Heart right ventricle (tissue), 16 donors: Measurements from ENCODE around the gene PRSS22. TPM values are rescaled to one million over a fixed set of nuclear protein-coding genes. Genes with fewer than 3 reads are reported as not detected.

Experiments
- ATAC-seq, 8 donors: fragments of 200-7000 bp; cut with Tn5 transposase; one replicate each; pipeline ENCODE4 v1.9.1; 2020; ENCODE audit warnings: mild to moderate bottlenecking in 8 of 8, moderate library complexity in 8 of 8, moderate number of reproducible peaks in 1 of 8
- DNase-seq, 2 donors: peaks; one replicate each; pipeline ENCODE4 v3.0.0-alpha.2; 2020
- H3K27ac ChIP-seq, 10 donors: fragments of 200-600 bp; sonication (generic) in 2 of 10; one replicate each; pipeline versions ENCODE4 v1.5.0 to v1.8.0; 2020 to 2022; ENCODE audit warnings: mild to moderate bottlenecking in 3 of 10
- H3K27me3 ChIP-seq, 7 donors: fragments of 200-600 bp; one replicate each; pipeline ENCODE4 v1.8.0; 2021 to 2022; ENCODE audit warnings: mild to moderate bottlenecking in 2 of 7
- H3K36me3 ChIP-seq, 9 donors: fragments of 200-600 bp; sonication (generic) in 1 of 9; one replicate each; pipeline versions ENCODE4 v1.5.0 to v1.8.0; 2020 to 2022; ENCODE audit warnings: mild to moderate bottlenecking in 2 of 9
- H3K4me1 ChIP-seq, 9 donors: fragments of 200-600 bp; sonication (generic) in 1 of 9; one replicate each; pipeline versions ENCODE4 v1.5.0 to v1.8.0; 2020 to 2022; ENCODE audit warnings: mild to moderate bottlenecking in 4 of 9
- H3K4me3 ChIP-seq, 10 donors: fragments of 200-600 bp; sonication (generic) in 2 of 10; one replicate each; pipeline versions ENCODE4 v1.5.0 to v1.8.0; 2020 to 2022; ENCODE audit warnings: mild to moderate bottlenecking in 7 of 10, moderate library complexity in 2 of 10
- H3K9me3 ChIP-seq, 11 donors: fragments of 200-600 bp in 10 of 11; sonication (generic) in 2 of 11; one replicate each; pipeline versions ENCODE4 v1.5.0 to v1.8.0; 2013 to 2022; ENCODE audit warnings: mild to moderate bottlenecking in 2 of 11, control low read depth in 1 of 11, moderate library complexity in 1 of 11
- WGBS, 2 donors: extraction: QIAGEN DNeasy Blood & Tissue Kit; methylation state at CpG; one replicate each; pipeline ENCODE4 v1.1.7; 2013; ENCODE audit warnings: inconsistent platforms in 1 of 2; 5-methylcytosine and 5-hydroxymethylcytosine counted together
- intact Hi-C, 10 donors: fragments of 100-400 bp; cut with DNase I; formaldehyde crosslinking; loops; one replicate each; pipeline versions ENCODE4 v1.11.1 to v1.14.2; 2022
- polyA plus RNA-seq, 2 donors: library from polyadenylated mRNA; stranded (reverse); fragments of 200-250 nt; gene quantifications; one replicate each; pipeline ENCODE4 v1.2.3, GENCODE V29; 2013
- total RNA-seq, 10 donors: library from RNA; stranded (reverse); fragmentation: NEBNext Ultra II Directional in 3 of 10; extraction: Animal tissue kit (Norgen Biotek cat#: 25700) in 3 of 10; gene quantifications; one replicate each; pipeline versions ENCODE4 v1.2.1 to v1.2.4, GENCODE V29; 2021 to 2023
- TF ChIP-seq, protein P1 (sequence below), 9 donors: fragments of 200-600 bp; sonication (generic) in 2 of 9; IDR thresholded peaks; one replicate each; pipeline versions ENCODE4 v1.5.0 to v1.8.0; 2021 to 2022; ENCODE audit warnings: antibody characterized with exemption in 9 of 9, mild to moderate bottlenecking in 5 of 9, moderate library complexity in 1 of 9
- donor health status: Arrhythmogenic right ventricular cardiomyopathy.
- donor health status: ischemic (EF 13 %, LVEDD 7.1; RV severe dilation, severe dysfunction).
- donor health status: healthy with polysubstance abuse.
- donor health status: DM: no; HTN: yes; CAD: no.
- donor health status: DM: no; HTN: no; CAD: no.
- donor health status: ischemic (EF 25% LVEDD 6.9; RV normal size, moderate dysfunction).
- donor health status: ischemic (EF 25% LVEDD 5.7; RV mildly dilated, moderate dysfunction).
- donor health status: healthy.
- donor health status: DM: yes; HTN: yes; CAD: no.
- donor health status: Ischemic cardiomyopathy.
- donor health status: ischemic (EF 35%, LVEDD 5.7; RV mildly dilated, moderate dysfunction).
- donor health status: nonischemic (EF 11% LVEDD 7.7; RV severe dilation, severe dysfunction).
- donor health status: DM: yes; HTN: yes; CAD: no.
- donor health status: PGD.
- donor health status: ischemic (EF 29% LVEDD 5.4; RV normal size, mild dysfunction).
- donor health status: nonischemic (EF 23%, LVEDD 6.1; RV moderate dilation, normal function).

The PRSS22 gene
- total and polyA plus RNA-seq, 12 donors = 0.21 TPM; not detected in 11

DNA sequence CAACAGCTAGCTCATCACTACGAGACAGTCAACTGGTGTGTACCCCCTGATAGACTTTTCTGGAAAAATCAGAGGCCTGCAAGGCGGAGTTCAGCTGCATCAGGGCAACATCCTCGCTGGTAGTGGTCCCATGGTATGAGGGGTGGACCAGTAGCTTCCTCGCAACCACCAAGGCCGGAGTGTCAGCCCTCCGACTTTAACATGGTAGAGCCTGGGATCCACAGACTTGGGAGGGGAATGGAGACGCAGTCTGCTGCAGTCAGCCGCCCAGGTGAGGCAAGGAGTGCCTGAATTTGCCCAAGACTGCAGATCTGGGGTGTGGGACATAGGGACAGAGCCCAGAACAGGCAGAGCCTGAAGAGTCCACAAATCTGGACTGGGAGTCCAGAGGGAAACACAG lies 14.4 kb downstream of the PRSS22 start:
- no peak for DNase-seq

DNA sequence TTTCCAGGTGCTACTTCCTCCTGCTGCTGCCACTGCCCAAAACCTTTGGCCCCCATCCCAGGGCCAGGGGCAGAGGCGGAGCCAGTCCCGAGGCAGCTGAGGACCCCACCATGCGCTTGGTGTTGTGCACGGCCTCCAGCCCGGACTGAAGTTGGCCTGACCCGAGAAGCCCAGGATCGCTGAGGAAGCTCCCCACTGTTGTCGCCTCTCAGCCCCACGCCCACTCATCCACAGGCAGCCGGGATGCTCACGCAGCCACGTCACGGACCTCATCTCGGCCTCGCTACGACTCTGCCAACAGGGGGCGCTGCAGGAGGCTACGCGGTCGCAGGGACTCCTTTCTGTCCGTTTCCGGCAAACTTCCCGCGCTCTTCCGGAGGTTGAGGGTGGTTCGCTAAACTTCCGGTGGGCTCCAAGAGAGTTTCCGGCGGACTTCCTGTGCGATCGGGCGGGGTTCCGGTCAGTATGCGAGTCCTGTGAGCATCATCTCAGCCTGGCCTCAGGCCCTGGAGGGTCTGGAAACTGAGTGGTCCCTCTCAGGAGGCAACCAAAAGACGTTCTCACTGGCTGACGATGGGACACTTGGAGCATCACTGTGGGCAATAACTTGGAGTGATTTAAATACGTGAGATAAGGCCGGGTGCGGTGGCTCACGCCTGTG lies 15.5 kb downstream of the PRSS22 start:
- H3K36me3 ChIP-seq = no peaks in the 10 kb centered on the region
- no peaks in the 10 kb centered on the region for H3K9me3 ChIP-seq
- ATAC-seq = peak; percentile 40 to 74 (median 66)
- intact Hi-C loops = loop anchor here in 1 of 10 donors (2.0 kb wide), 1 partner anchor 24 kb away; no protein-coding TSS in a partner anchor
- peaks cover 7 to 31% (median 13%) of the 10 kb centered on the region in 9 donors for H3K4me1 ChIP-seq
- TF ChIP-seq, protein P1, sequence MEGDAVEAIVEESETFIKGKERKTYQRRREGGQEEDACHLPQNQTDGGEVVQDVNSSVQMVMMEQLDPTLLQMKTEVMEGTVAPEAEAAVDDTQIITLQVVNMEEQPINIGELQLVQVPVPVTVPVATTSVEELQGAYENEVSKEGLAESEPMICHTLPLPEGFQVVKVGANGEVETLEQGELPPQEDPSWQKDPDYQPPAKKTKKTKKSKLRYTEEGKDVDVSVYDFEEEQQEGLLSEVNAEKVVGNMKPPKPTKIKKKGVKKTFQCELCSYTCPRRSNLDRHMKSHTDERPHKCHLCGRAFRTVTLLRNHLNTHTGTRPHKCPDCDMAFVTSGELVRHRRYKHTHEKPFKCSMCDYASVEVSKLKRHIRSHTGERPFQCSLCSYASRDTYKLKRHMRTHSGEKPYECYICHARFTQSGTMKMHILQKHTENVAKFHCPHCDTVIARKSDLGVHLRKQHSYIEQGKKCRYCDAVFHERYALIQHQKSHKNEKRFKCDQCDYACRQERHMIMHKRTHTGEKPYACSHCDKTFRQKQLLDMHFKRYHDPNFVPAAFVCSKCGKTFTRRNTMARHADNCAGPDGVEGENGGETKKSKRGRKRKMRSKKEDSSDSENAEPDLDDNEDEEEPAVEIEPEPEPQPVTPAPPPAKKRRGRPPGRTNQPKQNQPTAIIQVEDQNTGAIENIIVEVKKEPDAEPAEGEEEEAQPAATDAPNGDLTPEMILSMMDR (IDR thresholded peaks at IDR 0.05) = peak; percentile 14 to 67 (median 58)
- 32 to 36% methylated on average over 40 of the region's 40 CpGs for WGBS, 2 donors
- peaks cover 0 to 9% (median 0%) of the 10 kb centered on the region in 7 donors for H3K27me3 ChIP-seq
- H3K27ac ChIP-seq = peak overlapping the region in 8 of 10 donors; percentile 17 to 70 (median 35)
- H3K4me3 ChIP-seq = peak overlapping the region in 8 of 10 donors; percentile 2 to 30 (median 20)
- peak; percentile 37 to 67 for DNase-seq

More for the DNA sequence above, 14.4 kb downstream of the PRSS22 start:
- intact Hi-C loops = loop anchor here in 1 of 10 donors (2.0 kb wide), 1 partner anchor 23 kb away; no protein-coding TSS in a partner anchor
- WGBS, 2 donors = 81 to 88% methylated on average over 8 of the region's 8 CpGs
- Histone ChIP-seq H3K9me3 (peaks cover 0 to 4% (median 0%) of the 10 kb centered on the region in 11 donors), H3K4me1 (peaks cover 7 to 31% (median 13%) of the 10 kb centered on the region in 9 donors), H3K27ac (no peak overlapping the region), H3K36me3 (no peaks in the 10 kb centered on the region), H3K27me3 (peaks cover 0 to 14% (median 4%) of the 10 kb centered on the region in 7 donors), H3K4me3 (no peak overlapping the region)
- no peak for ATAC-seq
- TF ChIP-seq, protein P1 (IDR thresholded peaks at IDR 0.05) = no peak

DNA sequence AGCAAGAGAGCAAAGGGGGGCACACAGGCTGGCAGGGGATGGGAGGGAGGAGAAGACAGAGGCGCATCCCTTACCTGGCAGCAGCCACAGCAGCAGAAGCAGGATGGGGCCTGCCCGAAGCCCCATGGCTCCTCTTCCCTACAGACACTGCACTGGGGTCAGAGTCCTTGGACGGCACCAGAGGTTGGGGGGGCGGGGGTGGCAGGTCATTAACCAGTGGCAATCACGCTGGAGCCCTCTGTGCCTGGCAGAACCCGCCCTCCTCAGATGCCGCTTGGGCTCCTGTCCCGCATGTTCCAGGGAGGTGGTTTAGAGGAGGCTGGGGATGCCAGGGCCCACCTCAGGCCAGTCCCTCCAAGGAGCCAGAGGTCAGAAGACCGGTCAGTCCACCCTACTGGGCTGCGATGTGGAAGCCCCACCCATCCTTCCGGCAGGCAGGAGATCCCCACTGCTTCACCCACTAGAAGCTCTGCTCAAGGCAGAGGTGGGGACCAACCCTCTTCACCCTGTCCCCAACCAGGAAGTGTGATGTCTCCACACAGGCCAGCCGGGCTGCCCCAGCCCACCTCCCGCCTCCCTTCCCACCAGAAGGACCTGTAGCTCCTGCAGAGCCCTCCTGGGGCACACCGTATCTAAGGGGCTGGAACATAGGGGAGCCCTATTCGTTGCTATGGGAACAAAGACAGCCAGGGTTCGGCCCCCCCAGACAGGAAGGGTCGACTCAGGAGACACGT lies 16.2 kb downstream of the PRSS22 start:
- peak in 4 of 8 donors; percentile 8 to 61 (median 18) for ATAC-seq
- 80 to 81% methylated on average over 18 of the region's 18 CpGs for WGBS, 2 donors

DNA sequence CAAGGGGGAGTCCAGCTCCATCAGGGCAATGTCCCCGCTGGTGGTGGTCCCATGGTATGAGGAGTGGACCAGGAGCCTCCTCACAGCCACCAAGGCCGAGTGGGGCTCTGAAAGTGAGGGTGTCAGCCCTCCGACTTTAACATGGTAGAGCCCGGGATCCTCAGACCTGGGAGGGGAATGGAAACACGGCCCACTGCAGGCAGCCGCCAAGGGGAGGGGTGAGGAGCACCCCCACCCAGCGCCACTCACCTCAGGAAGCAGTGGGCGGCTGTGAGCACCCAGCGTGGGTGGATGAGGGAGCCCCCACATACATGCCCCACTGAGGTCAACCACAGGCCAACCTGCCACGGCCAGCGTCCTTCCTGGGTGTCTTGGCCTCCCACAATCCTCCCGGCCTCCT lies 17.1 kb downstream of the PRSS22 start:
- no peaks in the 10 kb centered on the region for H3K9me3 ChIP-seq
- no peaks in the 10 kb centered on the region for H3K36me3 ChIP-seq
- WGBS, 2 donors = 79 to 83% methylated on average over 12 of the region's 12 CpGs
- intact Hi-C loops = no loop called here
- no peak overlapping the region for H3K27ac ChIP-seq
- ATAC-seq = no peak
- peaks cover 7 to 31% (median 14%) of the 10 kb centered on the region in 9 donors for H3K4me1 ChIP-seq
- TF ChIP-seq, protein P1 (IDR thresholded peaks at IDR 0.05) = no peak
- H3K27me3 ChIP-seq = peaks cover 0 to 13% (median 0%) of the 10 kb centered on the region in 7 donors
- no peak overlapping the region for H3K4me3 ChIP-seq
- no peak for DNase-seq

More for the DNA sequence above, 16.2 kb downstream of the PRSS22 start:
- H3K9me3 ChIP-seq = no peaks in the 10 kb centered on the region
- no peak for DNase-seq
- H3K4me3 ChIP-seq = peak overlapping the region in 8 of 10 donors; percentile 2 to 30 (median 20)
- H3K27me3 ChIP-seq = peaks cover 0 to 13% (median 0%) of the 10 kb centered on the region in 7 donors
- intact Hi-C loops = loop anchor here in 1 of 10 donors (2.0 kb wide), 1 partner anchor 25 kb away; no protein-coding TSS in a partner anchor
- TF ChIP-seq, protein P1 (IDR thresholded peaks at IDR 0.05) = no peak
- H3K36me3 ChIP-seq = no peaks in the 10 kb centered on the region
- H3K4me1 ChIP-seq = peaks cover 7 to 31% (median 13%) of the 10 kb centered on the region in 9 donors
- H3K27ac ChIP-seq = peak overlapping the region in 7 of 10 donors; percentile 23 to 70 (median 35)
